ENCODE results near the gene ZNF324B. TPM values are rescaled to one million over a fixed set of nuclear protein-coding genes. Genes with fewer than 3 reads are reported as not detected.
"Not testable (repeated sequence)": the region's sequence is repeated elsewhere in the genome, so short reads cannot be mapped to it uniquely, and the experiment has no call there.

Gene ZNF324B
- total RNA-seq, result 6.3 to 9.8 TPM (median 7.5 TPM) in 3 replicates
- long read RNA-seq, partial matches to known transcripts, result 1 of 4 reads
- long read RNA-seq, other reads (novel, unspliced or antisense), result 0 of 4 reads

DNA sequence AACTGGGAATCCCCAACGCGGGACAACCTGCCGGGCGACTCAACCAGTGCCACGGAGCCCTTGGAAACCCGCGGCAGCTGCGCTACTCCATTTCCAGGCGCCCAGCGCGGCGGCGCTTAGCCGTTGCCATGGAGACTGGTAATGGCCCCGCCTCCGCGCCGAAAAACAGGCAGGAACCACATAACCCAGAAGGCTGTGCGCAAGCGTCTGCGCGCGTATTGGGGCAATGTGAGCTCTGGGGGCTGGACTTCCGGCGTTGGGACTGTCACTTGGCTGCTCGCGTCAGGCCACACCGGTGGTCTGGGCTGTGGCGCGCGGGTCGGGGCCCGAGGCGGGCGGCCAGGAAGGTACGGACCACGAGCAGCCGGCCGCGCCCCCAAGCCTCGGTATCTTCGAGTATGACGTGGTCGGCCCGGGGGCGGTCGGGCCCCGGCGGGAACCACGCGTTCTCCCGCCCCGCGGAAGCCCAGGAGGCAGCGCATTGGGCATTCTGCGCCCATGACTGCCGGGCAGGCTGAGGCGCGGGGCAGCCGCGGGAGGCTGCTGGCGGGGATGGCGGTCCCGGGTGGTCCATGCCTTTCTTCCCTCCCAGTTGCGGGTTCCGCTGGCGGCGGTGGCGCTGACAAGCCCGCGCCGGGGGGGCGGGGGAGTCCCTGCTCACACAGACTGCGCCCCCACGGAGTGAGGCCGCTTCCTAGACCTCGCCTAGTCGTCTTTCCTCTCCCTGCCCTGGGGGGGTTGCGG, at the start of gene ZNF324B:
Gene ZNF324B (plus strand): TSS at position 265 of the 744 bp plus-strand sequence. CDS start 2,080 bp downstream, outside the sequence.
- TF ChIP-seq, protein P1, sequence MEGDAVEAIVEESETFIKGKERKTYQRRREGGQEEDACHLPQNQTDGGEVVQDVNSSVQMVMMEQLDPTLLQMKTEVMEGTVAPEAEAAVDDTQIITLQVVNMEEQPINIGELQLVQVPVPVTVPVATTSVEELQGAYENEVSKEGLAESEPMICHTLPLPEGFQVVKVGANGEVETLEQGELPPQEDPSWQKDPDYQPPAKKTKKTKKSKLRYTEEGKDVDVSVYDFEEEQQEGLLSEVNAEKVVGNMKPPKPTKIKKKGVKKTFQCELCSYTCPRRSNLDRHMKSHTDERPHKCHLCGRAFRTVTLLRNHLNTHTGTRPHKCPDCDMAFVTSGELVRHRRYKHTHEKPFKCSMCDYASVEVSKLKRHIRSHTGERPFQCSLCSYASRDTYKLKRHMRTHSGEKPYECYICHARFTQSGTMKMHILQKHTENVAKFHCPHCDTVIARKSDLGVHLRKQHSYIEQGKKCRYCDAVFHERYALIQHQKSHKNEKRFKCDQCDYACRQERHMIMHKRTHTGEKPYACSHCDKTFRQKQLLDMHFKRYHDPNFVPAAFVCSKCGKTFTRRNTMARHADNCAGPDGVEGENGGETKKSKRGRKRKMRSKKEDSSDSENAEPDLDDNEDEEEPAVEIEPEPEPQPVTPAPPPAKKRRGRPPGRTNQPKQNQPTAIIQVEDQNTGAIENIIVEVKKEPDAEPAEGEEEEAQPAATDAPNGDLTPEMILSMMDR (IDR thresholded peaks at IDR 0.05), result peak; percentile 32
- Mint-ChIP-seq H3K27me3 (ENCODE audit: low read depth) (peaks cover 6% of the 10 kb centered on the region), H3K4me3 (ENCODE audit: unreplicated experiment) (peak within 1 kb of the TSS; percentile 87), H3K27ac (ENCODE audit: unreplicated experiment) (peak within 1 kb of the TSS; percentile 63), H3K4me1 (ENCODE audit: low read depth) (peaks cover 17% of the 10 kb centered on the region), H3K9me3 (ENCODE audit: low read depth) (no peaks in the 10 kb centered on the region), H3K36me3 (ENCODE audit: low read depth) (peaks cover 5% of the 10 kb centered on the region)
- peak; percentile 98 for DNase-seq (ENCODE audit: low spot score)

DNA sequence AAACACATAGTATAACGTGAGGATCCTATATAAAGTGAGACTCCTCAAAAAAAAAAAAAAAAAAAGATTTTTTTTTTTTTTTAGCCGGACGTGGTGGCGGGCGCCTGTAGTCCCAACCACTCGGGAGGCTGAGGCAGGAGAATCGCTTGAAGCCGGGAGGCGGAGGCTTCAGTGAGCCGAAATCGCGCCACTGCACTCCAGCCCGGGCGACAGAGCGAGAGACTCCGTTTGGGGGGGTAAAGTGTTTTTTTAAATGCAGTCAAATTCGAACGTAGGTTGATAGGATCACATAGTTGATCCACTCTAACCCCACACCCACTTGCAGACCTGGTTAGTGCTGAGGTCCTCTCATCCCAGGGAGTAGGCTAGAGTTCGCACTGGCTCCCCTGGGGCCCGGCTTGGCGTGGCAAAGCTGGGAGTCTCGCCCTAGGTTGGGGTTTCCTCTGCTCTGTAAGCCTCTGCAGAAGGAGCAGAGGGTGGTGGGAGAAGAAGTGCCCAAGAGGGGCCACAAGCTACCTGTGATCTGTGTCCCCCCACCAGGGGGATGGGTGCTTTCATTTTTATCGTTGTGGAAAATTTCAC, 49.5 kb upstream of the ZNF324B start:
- H3K4me3 Mint-ChIP-seq (ENCODE audit: unreplicated experiment), result peak overlapping the region; percentile 78
- H3K36me3 Mint-ChIP-seq (ENCODE audit: low read depth), result no peaks in the 10 kb centered on the region
- H3K9me3 Mint-ChIP-seq (ENCODE audit: low read depth), result no peaks in the 10 kb centered on the region
- H3K27ac Mint-ChIP-seq (ENCODE audit: unreplicated experiment), result peak overlapping the region; percentile 90
- TF ChIP-seq, protein P1 (IDR thresholded peaks at IDR 0.05), result no peak
- no peaks in the 10 kb centered on the region for H3K27me3 Mint-ChIP-seq (ENCODE audit: low read depth)
- DNase-seq (ENCODE audit: low spot score), result no peak
- H3K4me1 Mint-ChIP-seq (ENCODE audit: low read depth), result peaks cover 22% of the 10 kb centered on the region

DNA sequence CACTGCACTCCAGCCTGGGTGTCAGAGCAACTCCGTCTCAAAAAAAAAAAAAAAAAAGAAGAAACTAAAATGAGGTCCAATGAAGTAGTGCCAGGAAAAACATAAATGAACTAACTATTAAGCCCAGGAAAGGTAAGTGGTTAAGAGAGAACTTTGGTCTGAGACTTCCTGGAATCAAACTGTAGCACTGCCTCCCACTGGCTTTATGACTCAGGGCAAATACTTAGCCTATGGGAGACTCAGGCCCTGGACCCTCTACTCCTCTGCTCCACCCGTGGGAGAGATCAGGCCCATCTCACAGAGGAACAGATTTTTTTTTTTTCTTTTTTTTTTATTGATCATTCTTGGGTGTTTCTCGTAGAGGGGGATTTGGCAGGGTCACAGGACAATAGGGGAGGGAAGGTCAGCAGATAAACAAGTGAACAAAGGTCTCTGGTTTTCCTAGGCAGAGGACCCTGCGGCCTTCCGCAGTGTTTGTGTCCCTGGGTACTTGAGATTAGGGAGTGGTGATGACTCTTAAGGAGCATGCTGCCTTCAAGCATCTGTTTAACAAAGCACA, 47.4 kb upstream of the ZNF324B start:
- not testable (repeated sequence) for H3K4me3 Mint-ChIP-seq (ENCODE audit: unreplicated experiment); DNase-seq (ENCODE audit: low spot score); H3K27me3 Mint-ChIP-seq (ENCODE audit: low read depth); H3K27ac Mint-ChIP-seq (ENCODE audit: unreplicated experiment); H3K9me3 Mint-ChIP-seq (ENCODE audit: low read depth); H3K36me3 Mint-ChIP-seq (ENCODE audit: low read depth)
- H3K4me1 Mint-ChIP-seq (ENCODE audit: low read depth), result peaks cover 36% of the 10 kb centered on the region

DNA sequence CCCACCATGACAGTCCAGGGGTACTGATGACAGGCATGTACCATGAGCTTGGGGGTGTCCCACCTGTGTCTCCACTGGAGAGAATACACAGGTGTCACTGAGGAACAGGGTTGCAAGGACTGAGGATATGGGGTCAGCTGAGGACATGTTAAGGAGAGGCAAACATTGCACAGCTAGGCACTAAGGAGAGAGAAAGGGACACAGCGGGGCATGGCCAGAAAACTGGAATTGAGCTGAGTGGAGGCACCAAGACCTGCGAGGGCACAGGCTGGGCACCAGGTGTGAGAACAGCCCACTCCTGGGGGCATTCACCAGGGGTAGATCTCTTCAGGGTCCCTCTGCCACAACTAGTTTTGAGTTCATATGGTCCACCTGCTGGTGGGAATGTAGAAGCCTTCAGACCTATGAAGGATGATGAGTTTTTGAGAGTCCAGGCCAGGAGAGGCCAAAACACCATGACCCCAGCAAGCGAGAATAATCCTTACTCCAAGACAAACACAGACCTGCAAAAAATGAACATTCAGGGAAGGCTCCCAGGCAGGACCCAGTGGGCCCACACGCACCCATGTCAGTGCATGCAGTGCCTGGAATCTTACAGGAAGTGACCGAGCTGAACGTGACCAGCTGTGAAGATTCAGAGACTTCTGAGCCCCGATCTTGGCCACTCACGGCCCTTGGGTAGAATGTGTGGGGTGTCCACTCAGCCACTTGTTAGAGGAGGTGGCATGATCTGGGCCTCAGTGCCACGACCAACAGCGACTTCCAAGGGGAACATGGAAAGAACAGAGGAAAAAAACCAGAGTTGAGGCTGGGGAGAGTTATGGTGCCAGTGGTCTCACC, 44.4 kb upstream of the ZNF324B start:
- Mint-ChIP-seq H3K4me1 (ENCODE audit: low read depth) (peaks cover 34% of the 10 kb centered on the region), H3K27me3 (ENCODE audit: low read depth) (no peaks in the 10 kb centered on the region), H3K27ac (ENCODE audit: unreplicated experiment) (peak overlapping the region; percentile 77), H3K4me3 (ENCODE audit: unreplicated experiment) (peak overlapping the region; percentile 90), H3K9me3 (ENCODE audit: low read depth) (no peaks in the 10 kb centered on the region), H3K36me3 (ENCODE audit: low read depth) (no peaks in the 10 kb centered on the region)
- TF ChIP-seq, protein P1 (IDR thresholded peaks at IDR 0.05), result peak; percentile 65
- DNase-seq (ENCODE audit: low spot score), result no peak

DNA sequence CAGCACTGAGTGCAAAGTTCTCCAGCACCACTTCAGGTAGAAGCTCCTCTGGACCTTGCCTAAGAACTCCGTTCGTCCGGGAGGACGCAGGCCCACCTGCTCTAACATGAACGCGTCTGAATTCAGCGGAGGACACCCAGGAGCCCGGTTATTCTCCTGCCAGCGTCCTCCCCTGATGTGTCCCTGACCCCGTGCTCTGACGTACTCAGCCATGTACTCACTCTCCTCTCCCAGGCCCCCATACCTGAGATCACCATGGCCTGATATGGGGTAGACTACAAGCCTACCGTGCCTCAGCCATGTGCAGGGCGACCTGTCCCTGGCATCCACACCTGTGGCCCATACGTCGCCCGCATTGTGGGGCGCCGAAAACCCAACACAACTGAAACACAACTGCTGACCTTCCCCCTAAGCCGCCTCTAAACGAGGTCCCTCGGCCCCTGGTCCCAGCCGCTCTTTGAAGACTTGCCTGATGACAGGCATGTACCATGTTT, 43.7 kb upstream of the ZNF324B start:
- Mint-ChIP-seq H3K9me3 (ENCODE audit: low read depth) (no peaks in the 10 kb centered on the region), H3K27ac (ENCODE audit: unreplicated experiment) (peak overlapping the region; percentile 92), H3K4me3 (ENCODE audit: unreplicated experiment) (peak overlapping the region; percentile 90), H3K27me3 (ENCODE audit: low read depth) (no peaks in the 10 kb centered on the region), H3K4me1 (ENCODE audit: low read depth) (peaks cover 34% of the 10 kb centered on the region), H3K36me3 (ENCODE audit: low read depth) (peaks cover 2% of the 10 kb centered on the region)
- TF ChIP-seq, protein P1 (IDR thresholded peaks at IDR 0.05), result no peak
- DNase-seq (ENCODE audit: low spot score), result no peak

Data from chondrocyte (in vitro differentiated cells).